ENCODE data around the gene RERE.

Gene RERE

GRCh38 chr1:8679395-8679800 lies 138.0 kb downstream of the RERE start:
- no peak for DNase-seq (ENCODE audit: low read depth, low spot score)
- POLR2A ChIA-PET, result no interaction called here
- TF ChIP-seq, protein P1, sequence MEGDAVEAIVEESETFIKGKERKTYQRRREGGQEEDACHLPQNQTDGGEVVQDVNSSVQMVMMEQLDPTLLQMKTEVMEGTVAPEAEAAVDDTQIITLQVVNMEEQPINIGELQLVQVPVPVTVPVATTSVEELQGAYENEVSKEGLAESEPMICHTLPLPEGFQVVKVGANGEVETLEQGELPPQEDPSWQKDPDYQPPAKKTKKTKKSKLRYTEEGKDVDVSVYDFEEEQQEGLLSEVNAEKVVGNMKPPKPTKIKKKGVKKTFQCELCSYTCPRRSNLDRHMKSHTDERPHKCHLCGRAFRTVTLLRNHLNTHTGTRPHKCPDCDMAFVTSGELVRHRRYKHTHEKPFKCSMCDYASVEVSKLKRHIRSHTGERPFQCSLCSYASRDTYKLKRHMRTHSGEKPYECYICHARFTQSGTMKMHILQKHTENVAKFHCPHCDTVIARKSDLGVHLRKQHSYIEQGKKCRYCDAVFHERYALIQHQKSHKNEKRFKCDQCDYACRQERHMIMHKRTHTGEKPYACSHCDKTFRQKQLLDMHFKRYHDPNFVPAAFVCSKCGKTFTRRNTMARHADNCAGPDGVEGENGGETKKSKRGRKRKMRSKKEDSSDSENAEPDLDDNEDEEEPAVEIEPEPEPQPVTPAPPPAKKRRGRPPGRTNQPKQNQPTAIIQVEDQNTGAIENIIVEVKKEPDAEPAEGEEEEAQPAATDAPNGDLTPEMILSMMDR (IDR thresholded peaks at IDR 0.05; ENCODE audit: insufficient read depth, low read length, missing control alignments), result no peak
- H3K4me3 ChIP-seq (ENCODE audit: low read depth, low read length), result no peak overlapping the region
- CTCF ChIA-PET, result interaction anchor here (0.7 to 4.9 kb wide), 4 partner anchors 8 to 108 kb away, joined by 3 to 36 read pairs (median 3); no protein-coding TSS in a partner anchor

DNA sequence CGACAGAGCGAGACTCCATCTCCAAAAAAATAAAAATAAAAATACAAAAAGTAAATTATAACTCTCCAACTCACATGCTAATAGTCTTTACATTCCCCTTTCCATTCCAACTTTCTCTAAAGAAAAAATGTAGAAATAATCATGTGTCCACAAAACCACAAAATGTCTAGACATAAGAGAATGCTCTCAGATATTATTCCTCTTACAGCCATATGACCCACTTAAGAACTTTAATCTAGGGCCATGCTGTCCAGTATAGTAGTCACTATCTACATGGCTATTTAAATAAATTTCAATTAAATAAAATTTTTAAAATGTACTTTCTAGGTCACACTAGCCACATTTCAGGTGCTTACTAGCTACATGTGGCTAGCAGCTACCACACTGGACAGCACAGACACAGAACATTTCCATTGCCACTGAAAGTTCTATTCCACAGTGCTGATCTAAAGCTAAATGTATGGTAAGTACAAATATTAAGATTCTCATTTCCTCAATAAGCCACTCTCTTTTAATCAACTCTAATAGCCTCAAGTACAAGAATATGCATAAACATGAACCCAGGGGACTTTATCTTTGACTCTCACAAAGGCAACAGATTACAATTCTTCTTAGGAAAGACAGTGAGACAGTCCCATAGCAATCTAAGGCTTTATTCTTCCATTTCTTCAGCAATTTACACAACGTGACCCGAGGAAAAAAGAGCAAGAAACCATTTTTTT lies 138.6 kb downstream of the RERE start:
- TF ChIP-seq, protein P1 (IDR thresholded peaks at IDR 0.05; ENCODE audit: insufficient read depth, low read length, missing control alignments), result no peak
- no peak for DNase-seq (ENCODE audit: low read depth, low spot score)
- ChIA-PET POLR2A (no interaction called here), CTCF (interaction anchor here (1.0 to 4.9 kb wide), 3 partner anchors 7 to 19 kb away, joined by 3 to 36 read pairs (median 3); no protein-coding TSS in a partner anchor)
- no peak overlapping the region for H3K4me3 ChIP-seq (ENCODE audit: low read depth, low read length)

DNA sequence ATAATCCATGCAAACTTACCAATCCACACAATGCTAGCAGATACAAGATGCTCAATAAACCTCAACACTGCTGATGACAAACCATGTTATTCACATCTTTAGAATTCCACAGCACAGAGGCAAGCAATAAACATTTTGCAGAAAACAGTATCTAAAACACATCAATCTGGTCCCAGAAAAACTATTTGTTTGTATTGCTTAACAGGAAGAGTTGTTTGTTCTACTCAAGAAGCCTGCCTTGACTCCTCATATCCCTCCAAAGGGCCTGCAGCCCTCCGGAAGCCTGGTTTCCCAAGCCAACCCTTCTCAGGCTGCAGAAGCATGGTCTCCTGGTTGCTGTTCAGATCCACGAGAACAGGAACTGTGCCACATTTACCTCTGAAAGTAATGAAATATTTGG lies 139.7 kb downstream of the RERE start:
- POLR2A ChIA-PET, result no interaction called here
- CTCF ChIA-PET, result interaction anchor here (1.1 kb wide), 1 partner anchor 9 kb away, joined by 3 read pairs; no protein-coding TSS in a partner anchor
- DNase-seq (ENCODE audit: low read depth, low spot score), result no peak
- H3K4me3 ChIP-seq (ENCODE audit: low read depth, low read length), result no peak overlapping the region
- TF ChIP-seq, protein P1 (IDR thresholded peaks at IDR 0.05; ENCODE audit: insufficient read depth, low read length, missing control alignments), result no peak

DNA sequence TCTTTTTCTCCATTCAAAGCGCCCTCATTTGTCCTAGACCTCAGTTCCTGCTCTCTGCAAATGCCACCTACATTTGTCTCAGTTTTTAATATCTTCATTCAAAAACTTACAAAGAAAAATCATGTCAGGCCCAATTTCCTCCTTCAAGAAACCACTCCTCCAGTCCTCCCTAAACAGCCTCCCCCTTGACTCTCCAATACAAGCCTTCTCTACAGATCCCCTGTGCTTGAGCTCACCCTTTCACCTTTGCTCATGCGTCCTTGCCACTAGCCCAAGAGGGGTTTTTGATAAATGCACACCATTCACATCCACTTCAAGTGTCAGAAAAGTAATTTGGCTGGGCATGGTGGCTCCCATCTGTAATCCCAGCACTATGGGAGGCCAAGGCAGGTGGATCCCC lies 140.6 kb downstream of the RERE start:
- DNase-seq (ENCODE audit: low read depth, low spot score), result no peak
- TF ChIP-seq, protein P1 (IDR thresholded peaks at IDR 0.05; ENCODE audit: insufficient read depth, low read length, missing control alignments), result no peak
- H3K4me3 ChIP-seq (ENCODE audit: low read depth, low read length), result no peak overlapping the region
- POLR2A ChIA-PET, result no interaction called here
- CTCF ChIA-PET, result interaction anchor here (0.6 kb wide), 1 partner anchor 12 kb away, joined by 3 read pairs; no protein-coding TSS in a partner anchor

GRCh38 chr1:8676072-8676471 lies 141.4 kb downstream of the RERE start:
- no peak overlapping the region for H3K4me3 ChIP-seq (ENCODE audit: low read depth, low read length)
- ChIA-PET POLR2A (no interaction called here), CTCF (no interaction called here)
- DNase-seq (ENCODE audit: low read depth, low spot score), result no peak
- TF ChIP-seq, protein P1 (IDR thresholded peaks at IDR 0.05; ENCODE audit: insufficient read depth, low read length, missing control alignments), result no peak

DNA sequence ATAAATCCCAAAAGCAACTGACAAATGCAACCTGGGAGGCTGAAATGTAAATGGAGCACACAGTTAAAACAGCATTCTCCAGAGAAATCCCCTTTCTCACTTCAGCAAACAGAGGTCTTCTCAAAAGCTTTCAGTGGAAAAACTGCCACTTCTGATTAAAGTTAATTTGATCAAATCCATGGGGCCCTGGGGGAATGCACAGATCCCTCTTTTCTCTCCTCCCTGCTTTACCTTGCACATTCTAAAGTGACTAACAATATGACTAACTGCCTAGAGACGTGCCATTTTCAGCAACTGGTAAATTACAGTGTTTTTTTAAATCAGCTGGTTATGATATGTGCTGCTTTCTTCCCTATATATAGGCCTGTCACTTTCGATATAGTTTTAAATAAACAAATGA lies 142.5 kb downstream of the RERE start:
- TF ChIP-seq, protein P1 (IDR thresholded peaks at IDR 0.05; ENCODE audit: insufficient read depth, low read length, missing control alignments), result no peak
- DNase-seq (ENCODE audit: low read depth, low spot score), result no peak
- CTCF ChIA-PET, result interaction anchor here (0.6 to 6.9 kb wide), 7 partner anchors 8 to 112 kb away, joined by 3 to 69 read pairs (median 5); no protein-coding TSS in a partner anchor
- POLR2A ChIA-PET, result no interaction called here
- no peak overlapping the region for H3K4me3 ChIP-seq (ENCODE audit: low read depth, low read length)

Data from AG04449 (cell line).